IPS-18a (cell line): ENCODE data around the gene IRAK2.

Experiments
- H3K27ac ChIP-seq: one replicate; pipeline ENCODE4 v1.5.1; 2013; ENCODE audit warnings: low read length
- H3K27me3 ChIP-seq: one replicate; pipeline ENCODE4 v1.6.1; 2013; ENCODE audit warnings: mild to moderate bottlenecking, low read length; ENCODE audit not compliant: control insufficient read depth, insufficient read depth
- H3K36me3 ChIP-seq: one replicate; pipeline ENCODE4 v1.6.1; 2013; ENCODE audit warnings: low read depth, low read length; ENCODE audit not compliant: control insufficient read depth
- H3K4me1 ChIP-seq: one replicate; pipeline ENCODE4 v1.6.1; 2013; ENCODE audit warnings: low read depth, low read length; ENCODE audit not compliant: control insufficient read depth
- H3K4me3 ChIP-seq: one replicate; pipeline ENCODE4 v1.5.1; 2013; ENCODE audit warnings: low read length
- H3K9ac ChIP-seq: one replicate; pipeline ENCODE4 v1.6.1; 2013; ENCODE audit warnings: mild to moderate bottlenecking, low read length, moderate library complexity
- H3K9me3 ChIP-seq: one replicate; pipeline ENCODE4 v1.6.1; 2013; ENCODE audit warnings: low read depth, low read length; ENCODE audit not compliant: control insufficient read depth

IRAK2 gene

DNA sequence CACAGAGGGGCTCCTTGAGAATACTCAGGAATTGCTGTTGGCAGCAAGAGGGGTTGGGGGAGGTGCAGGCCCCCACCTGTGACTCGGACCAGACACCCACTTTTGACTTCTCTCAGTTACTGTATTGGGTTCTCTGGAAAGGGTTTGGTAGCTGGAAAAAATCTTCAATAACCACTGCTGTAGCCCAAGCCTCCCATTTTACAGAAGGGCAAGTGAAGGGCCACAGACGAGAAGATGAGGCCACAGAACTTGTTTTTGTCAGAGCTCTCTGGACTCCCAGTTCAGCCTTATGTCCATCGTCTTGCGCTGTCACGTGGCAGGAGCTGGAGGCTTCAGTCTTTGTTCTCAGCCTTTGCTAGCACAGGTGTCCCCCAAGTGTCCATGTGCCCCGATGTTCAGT lies 70.8 kb downstream of the IRAK2 start:
- Histone ChIP-seq H3K4me1 (peaks cover 3% of the 10 kb centered on the region), H3K9me3 (no peaks in the 10 kb centered on the region), H3K27me3 (no peaks in the 10 kb centered on the region), H3K36me3 (no peaks in the 10 kb centered on the region), H3K4me3 (no peak overlapping the region), H3K9ac (no peak overlapping the region), H3K27ac (no peak overlapping the region)

DNA sequence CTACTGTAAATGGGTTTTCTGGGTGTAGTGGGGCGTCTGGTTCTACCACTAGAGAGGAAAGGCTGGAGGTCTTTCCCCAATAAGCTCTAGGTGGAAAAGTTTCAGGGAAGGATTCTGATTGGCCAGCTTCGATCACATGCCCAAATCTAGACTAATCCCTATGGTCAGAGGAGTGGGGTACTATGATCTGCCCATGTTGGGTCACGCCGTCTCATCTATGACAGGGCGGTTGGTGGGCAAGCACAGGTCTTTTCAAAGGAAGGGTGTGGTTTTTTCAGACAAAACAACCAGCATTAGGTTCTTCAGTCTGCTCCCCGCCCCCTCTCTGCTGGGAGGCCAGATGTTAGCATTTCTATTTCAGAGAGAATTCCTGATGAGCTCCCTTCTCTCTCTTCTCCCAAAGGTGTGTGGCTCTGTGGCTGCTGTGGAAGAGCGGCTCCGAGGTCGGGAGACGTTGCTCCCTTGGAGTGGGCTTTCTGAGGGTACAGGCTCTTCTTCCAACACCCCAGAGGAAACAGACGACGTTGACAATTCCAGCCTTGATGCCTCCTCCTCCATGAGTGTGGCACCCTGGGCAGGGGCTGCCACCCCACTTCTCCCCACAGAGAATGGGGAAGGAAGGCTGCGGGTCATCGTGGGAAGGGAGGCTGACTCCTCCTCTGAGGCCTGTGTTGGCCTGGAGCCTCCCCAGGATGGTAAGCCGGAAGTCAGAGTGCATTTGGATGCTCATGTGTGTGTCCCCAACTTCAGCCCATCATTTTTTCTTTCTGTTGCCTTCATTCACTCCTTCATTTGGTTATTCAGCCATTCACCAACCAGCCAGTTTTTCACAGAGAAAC lies 73.8 kb downstream of the IRAK2 start:
- no peak overlapping the region for H3K27ac ChIP-seq
- no peaks in the 10 kb centered on the region for H3K27me3 ChIP-seq

DNA sequence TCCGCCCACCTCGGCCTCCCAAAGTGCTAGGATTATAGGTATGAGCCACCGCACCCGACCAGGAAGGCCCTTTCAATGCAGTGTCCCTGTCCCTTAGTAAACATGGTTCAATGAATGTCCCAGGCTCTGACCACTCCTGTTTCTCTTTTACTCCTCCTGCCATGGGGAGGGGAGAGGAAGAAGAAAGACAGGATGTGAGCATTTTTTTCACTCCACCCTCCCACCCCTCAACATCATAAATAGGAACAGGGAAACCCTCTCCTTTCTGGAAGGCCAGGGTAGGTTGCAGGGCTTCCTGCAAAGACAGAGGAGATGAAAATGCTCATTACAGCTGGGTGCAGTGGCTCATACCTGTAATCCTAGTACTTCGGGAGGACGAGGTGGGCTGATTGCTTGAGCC lies 76.1 kb downstream of the IRAK2 start:
- Histone ChIP-seq H3K36me3 (no peaks in the 10 kb centered on the region), H3K9me3 (peaks cover 6% of the 10 kb centered on the region), H3K4me1 (no peaks in the 10 kb centered on the region), H3K4me3 (no peak overlapping the region), H3K27me3 (no peaks in the 10 kb centered on the region), H3K27ac (no peak overlapping the region), H3K9ac (no peak overlapping the region)

More for the DNA sequence above, 73.8 kb downstream of the IRAK2 start:
- no peak overlapping the region for H3K4me3 ChIP-seq
- H3K36me3 ChIP-seq: no peaks in the 10 kb centered on the region
- peaks cover 3% of the 10 kb centered on the region for H3K4me1 ChIP-seq
- no peaks in the 10 kb centered on the region for H3K9me3 ChIP-seq
- no peak overlapping the region for H3K9ac ChIP-seq

DNA sequence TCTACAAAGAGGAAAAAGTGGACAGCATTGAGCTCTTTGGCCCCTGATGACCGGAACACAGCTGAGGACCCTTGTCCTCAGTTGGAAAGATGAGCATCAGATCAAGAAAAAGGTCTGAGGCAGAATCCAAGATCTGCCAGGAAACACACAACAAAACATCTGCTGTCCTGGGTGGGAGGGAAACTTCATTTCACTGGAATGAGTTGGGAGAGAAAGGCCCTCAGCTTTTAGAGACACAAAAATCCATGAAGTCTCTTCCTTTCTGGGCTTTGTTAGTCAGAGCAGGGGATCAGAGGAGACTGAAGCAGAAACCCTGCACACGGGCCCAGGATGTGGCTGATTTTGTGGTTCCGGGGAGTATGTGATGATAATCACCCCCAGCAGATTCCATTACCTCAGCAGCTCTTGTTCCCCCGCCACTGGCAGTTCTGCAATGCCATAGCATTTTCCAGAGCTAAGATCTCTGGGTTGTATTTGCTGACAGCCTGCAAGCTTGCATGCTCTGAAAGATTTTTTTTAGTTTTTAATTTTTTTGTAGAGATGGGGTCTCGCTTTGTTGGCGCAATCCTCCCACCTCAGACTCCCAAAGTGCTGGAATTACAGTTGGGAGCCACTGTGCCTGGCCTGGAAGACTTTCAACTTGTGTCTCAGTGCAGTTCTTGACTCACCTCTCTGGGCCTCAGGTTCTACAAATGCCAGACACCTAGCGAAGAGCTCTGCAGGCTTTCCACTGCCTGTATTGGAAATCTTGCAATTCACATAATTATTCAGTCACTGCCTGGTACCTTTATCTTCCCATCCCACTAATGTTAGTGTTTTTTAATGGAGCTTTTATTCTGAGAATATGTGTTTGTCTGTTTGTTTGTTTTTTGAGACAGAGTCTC lies 77.7 kb downstream of the IRAK2 start:
- H3K36me3 ChIP-seq: no peaks in the 10 kb centered on the region
- no peak overlapping the region for H3K9ac ChIP-seq
- no peak overlapping the region for H3K4me3 ChIP-seq
- no peaks in the 10 kb centered on the region for H3K27me3 ChIP-seq
- H3K9me3 ChIP-seq: peaks cover 10% of the 10 kb centered on the region
- no peaks in the 10 kb centered on the region for H3K4me1 ChIP-seq
- no peak overlapping the region for H3K27ac ChIP-seq

DNA sequence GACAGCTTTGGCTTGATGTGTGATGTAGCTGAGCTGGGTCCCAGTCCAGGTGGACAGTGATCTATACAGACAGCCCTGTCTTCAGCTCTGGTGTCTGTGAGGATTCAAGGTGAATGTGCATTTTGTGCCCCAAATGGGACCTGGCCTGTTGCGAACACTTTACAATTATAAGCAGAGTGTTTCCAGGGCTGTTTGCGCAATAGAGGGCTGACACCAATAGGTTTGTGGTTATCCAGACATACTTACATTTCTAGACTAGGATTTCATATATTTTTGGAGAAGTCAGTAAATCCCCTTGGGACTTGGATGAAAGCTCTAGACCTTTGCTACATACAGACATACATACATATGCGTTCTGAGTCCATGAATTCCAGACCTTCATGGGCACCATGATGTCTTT lies 79.3 kb downstream of the IRAK2 start:
- no peaks in the 10 kb centered on the region for H3K27me3 ChIP-seq
- H3K36me3 ChIP-seq: no peaks in the 10 kb centered on the region
- no peak overlapping the region for H3K27ac ChIP-seq
- H3K9me3 ChIP-seq: peaks cover 10% of the 10 kb centered on the region
- H3K9ac ChIP-seq: no peak overlapping the region
- peaks cover 4% of the 10 kb centered on the region for H3K4me1 ChIP-seq
- H3K4me3 ChIP-seq: no peak overlapping the region

DNA sequence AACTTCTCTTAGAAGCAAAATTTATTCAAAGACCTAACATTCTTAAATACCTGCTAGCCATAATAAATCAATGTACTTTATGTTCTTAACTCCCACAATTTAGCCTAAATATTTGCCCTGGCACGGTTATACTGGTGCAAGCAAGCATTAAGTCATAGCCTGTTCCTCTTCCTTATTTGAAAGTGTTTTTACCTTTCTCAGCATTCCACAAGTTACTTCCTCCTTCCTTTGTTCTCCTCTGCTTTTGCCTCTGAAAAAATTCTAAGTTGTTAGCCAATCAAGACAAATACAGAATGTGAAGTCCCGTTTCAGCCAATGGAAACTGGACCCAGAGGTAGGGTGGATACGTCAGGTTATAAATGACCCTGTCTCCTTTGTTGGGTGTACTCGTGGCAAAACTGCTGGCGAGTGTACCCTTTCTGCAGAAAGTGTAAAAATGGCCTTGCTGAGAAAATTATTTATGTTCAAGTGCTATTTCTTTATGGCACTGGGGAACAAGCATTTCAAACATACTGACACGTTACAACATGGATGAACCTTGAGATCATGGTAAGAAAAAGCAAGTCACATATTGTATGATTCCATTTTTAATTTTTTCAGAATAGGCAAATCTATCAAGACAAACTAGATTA lies 80.5 kb downstream of the IRAK2 start:
- Histone ChIP-seq H3K9me3 (peaks cover 10% of the 10 kb centered on the region), H3K4me1 (peaks cover 10% of the 10 kb centered on the region), H3K9ac (no peak overlapping the region), H3K4me3 (no peak overlapping the region), H3K27ac (no peak overlapping the region), H3K27me3 (no peaks in the 10 kb centered on the region), H3K36me3 (no peaks in the 10 kb centered on the region)

DNA sequence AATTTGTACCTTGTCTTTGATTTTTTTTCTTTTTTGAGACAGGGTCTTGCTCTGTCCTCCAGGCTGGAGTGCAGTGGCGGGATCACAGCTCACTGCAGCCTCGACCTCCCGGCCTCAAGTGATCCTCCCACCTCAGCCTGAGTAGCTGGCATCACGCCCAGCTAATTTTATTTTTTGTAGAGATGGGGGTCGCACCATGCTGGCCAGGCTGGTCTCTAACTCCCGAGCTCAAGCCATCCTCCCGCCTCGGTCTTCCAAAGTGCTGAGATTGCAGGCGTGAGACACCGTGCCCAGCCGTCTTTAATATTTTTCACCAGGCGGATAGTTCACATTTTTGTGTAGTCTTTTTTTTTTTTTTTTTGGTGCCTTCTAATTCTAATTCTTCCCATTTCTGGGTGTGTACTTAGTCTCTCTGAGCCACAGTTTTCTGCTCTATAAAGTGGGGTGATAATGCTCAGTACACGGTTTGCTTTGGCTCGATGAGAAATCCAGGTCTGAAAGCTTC lies 83.0 kb downstream of the IRAK2 start:
- no peaks in the 10 kb centered on the region for H3K36me3 ChIP-seq
- no peak overlapping the region for H3K9ac ChIP-seq
- peak overlapping the region; percentile 45 for H3K4me3 ChIP-seq
- no peaks in the 10 kb centered on the region for H3K27me3 ChIP-seq
- H3K4me1 ChIP-seq: peaks cover 10% of the 10 kb centered on the region
- peaks cover 10% of the 10 kb centered on the region for H3K9me3 ChIP-seq
- H3K27ac ChIP-seq: no peak overlapping the region

DNA sequence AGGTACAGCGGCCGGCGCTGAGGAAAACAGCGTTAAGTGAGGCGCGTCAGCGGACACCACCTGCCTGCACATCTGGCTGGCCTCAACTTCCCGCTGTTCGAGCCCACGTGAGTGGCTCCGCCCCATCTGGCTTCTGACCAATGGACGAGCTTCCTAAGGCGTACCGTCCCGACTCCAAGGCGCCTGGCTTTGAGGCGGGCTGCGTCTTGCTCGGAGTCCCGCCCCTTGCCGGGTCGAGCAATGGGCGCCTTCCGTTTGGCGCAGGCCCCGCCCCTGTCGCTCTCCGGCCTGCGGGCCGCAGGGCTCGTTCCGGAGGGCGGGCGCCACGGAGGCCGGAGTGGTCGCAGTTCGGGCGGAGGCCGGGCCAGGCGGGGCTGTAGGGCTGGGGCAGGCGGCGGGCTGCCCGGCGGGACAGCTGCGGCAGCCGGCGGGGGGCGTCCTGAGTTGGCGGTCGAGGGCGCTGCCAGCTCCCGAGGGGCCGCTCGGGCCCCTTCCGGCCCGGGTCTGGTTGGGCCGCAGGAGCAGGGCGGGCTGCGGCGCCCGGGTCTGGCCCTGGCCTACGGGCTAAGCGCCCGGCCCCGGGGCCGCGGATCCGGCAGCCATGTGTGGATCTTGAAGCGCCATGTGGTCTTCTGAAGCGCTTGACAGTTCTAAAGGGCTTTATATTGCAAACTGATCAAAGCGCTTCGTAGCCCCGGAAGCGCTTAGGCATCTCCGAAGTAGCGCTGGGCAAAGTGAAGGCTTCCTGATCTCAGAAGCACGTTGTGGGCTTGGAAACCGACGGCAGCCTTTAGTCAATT lies 83.7 kb downstream of the IRAK2 start, which contains the start of gene TATDN2:
TSS of gene TATDN2 (plus strand) at position 276 of the 800 bp plus-strand sequence. CDS start 742 bp downstream, outside the sequence.
- Histone ChIP-seq H3K4me3 (peak within 1 kb of the TSS; percentile 89), H3K36me3 (peaks cover 4% of the 10 kb centered on the region), H3K4me1 (peaks cover 10% of the 10 kb centered on the region), H3K27me3 (no peaks in the 10 kb centered on the region), H3K9ac (peak within 1 kb of the TSS; percentile 78), H3K9me3 (peaks cover 10% of the 10 kb centered on the region), H3K27ac (no peak within 1 kb of the TSS)

DNA sequence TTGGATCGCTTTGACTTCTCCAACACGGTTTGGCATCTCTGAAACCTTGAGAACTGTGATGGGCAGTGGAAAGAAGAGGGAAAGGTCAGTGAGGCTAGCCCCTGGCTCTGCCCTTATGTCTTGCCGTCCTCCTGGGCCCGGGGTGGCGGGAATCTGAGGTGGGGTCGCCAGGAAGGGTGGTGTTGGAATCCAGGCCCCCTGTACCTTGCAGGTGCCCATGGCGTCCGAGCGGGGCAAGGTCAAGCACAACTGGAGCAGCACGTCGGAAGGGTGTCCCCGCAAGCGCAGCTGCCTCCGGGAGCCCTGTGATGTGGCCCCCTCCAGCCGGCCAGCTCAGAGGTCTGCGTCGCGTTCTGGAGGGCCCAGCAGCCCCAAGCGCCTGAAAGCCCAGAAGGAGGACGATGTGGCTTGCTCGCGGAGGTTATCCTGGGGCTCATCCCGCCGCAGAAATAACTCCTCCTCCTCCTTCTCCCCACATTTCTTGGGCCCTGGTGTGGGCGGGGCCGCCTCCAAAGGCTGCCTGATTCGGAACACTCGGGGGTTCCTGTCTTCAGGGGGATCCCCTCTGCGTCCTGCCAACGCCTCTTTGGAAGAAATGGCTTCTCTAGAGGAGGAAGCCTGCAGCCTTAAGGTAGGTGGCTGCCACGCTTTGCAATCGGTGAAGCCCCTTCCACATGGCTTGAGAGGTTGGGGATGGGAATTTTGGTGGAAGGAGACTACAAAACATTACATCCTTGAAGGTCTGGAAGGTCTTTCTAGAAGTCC lies 84.4 kb downstream of the IRAK2 start:
- Histone ChIP-seq H3K27me3 (no peaks in the 10 kb centered on the region), H3K9me3 (peaks cover 10% of the 10 kb centered on the region), H3K27ac (no peak overlapping the region), H3K36me3 (peaks cover 6% of the 10 kb centered on the region), H3K4me1 (peaks cover 10% of the 10 kb centered on the region), H3K9ac (peak overlapping the region; percentile 78), H3K4me3 (peak overlapping the region; percentile 89)

DNA sequence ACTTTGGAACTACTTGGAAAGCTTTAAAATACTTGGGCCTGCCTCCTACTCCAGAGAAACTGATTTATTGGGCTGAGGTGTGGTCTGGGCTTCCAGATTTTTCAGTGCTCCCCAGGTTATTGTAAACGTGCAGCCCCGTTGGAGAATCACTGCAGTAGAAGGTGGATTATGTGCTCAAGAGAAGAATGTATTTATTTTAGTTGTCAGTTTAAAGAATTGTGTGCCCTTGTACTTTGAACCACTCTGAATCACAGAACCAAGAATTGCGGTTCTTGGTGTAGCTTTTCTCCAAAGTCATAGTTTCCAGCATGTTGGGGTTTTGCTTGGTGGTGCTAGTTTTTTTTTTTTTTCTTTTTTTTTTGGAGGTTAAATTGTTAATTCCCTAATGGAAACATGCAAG lies 85.1 kb downstream of the IRAK2 start:
- Histone ChIP-seq H3K27ac (no peak overlapping the region), H3K9me3 (peaks cover 10% of the 10 kb centered on the region), H3K4me1 (peaks cover 10% of the 10 kb centered on the region), H3K27me3 (no peaks in the 10 kb centered on the region), H3K4me3 (peak overlapping the region; percentile 89), H3K36me3 (peaks cover 6% of the 10 kb centered on the region), H3K9ac (peak overlapping the region; percentile 78)
